ENCODE measurements around the gene ATP8B2. TPM values are rescaled to one million over a fixed set of nuclear protein-coding genes. Genes with fewer than 3 reads are reported as not detected.
"Not testable (repeated sequence)": the region's sequence is repeated elsewhere in the genome, so short reads cannot be mapped to it uniquely, and the experiment has no call there.

Gene ATP8B2
- total RNA-seq, 1 donor from 2014 or later: 105 TPM

DNA sequence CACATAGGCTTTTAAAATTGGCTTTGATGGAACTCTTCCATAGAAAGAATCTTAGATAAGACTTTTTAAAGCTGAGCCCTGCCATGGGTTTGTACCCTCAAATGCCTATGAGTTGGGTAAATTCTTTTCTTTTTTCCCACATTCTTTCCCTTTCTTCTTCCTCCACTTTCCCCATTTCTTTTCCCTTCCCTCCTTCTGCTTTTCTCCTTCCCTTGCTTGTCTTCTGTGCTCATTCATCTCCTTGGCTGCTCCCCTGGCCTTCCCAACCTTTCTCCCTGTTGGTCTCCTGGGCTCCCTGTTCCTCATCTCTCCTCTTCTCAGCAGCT lies 3.8 kb upstream of the ATP8B2 start:
- intact Hi-C loops (cut with micrococcal nuclease): not testable (repeated sequence)

DNA sequence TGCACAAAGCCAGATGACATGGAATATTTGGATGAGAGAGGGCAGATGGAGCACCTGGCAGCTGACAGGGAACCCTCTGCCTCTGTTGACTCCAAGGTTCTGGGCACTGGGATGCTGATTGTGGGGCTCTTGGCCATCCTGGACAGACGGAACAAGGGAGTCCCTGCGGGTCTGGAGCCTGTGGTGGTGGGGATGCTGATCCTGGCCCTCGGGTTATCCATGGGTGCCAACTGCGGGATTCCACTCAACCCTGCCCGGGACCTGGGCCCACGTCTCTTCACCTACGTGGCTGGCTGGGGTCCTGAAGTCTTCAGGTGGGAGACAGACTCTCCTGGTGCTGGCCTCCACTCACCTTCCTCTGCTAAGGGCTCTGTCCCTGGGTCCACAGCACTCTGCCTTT lies 1.8 kb upstream of the ATP8B2 start:
- intact Hi-C loops (cut with micrococcal nuclease): no loop called here

DNA sequence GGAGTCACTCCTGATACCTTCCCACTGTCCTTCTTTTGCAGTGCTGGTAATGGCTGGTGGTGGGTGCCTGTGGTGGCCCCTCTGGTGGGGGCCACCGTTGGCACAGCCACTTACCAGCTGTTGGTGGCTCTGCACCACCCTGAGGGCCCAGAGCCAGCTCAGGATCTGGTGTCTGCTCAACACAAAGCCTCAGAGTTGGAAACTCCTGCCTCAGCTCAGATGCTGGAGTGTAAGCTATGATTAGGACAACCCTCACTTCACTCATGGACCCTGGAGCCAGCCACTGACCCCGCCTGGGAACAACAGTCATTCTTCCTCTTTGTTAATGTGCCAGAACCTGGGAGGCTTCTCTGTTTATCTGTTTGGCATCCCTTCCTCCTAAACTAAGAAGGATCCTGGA lies 1.1 kb upstream of the ATP8B2 start:
- intact Hi-C loops (cut with micrococcal nuclease): loop anchor here (1.0 to 2.0 kb wide), 7 partner anchors 11 to 631 kb away; partner anchors contain the start of gene HAX1

DNA sequence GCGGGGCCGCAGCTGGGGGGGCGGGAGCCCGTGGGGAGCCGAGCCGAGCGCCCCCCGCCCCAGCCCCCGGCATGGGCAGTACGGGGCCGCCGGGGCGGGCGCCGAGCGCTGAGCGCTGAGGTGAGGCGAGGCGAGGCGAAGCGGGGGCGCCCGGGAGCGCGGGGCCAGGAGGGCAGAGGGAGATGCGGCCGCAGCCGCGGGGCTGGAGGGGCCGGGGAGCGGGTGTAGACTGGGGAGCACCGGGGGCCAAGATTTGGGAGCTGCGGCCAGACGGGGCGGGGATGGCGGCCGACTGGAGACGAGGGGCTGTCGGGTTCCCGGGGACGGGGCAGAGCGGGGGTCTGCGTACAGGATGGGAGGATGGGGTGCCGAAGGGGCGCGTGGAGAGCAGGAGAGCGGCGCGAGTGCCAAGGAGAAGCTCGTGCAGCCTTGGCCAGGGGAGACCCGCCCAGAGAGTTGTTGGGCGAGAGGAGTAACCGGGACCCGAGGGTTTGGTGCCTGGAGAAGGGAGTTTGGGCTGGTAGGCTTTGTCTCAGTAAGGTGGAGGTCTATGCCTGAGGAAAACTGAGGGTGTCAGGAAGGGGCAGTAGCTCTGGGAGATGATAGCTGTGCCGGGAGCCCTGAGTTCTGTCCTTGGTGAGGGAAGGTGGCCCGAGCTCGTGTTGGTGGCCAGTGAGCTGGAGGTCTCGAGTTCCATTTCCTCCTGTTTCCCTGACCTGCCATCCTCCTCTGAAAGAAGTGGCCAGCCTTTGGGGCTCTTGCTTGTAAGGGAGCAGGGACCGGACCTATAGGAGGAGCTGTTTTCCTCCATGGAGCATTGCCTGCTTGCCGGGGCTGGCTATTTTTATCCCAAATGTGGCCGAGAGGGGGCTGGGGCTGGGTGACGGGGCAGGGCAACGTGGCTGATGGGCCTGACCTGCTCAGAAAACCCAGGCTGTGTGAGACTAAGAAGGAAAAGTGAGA lies 539 bp downstream of the ATP8B2 start:
- intact Hi-C loops (cut with micrococcal nuclease): loop anchor here (1.0 to 5.0 kb wide), 9 partner anchors 61 to 756 kb away; partner anchors contain the start of genes GATAD2B, ILF2, JTB and UBAP2L

DNA sequence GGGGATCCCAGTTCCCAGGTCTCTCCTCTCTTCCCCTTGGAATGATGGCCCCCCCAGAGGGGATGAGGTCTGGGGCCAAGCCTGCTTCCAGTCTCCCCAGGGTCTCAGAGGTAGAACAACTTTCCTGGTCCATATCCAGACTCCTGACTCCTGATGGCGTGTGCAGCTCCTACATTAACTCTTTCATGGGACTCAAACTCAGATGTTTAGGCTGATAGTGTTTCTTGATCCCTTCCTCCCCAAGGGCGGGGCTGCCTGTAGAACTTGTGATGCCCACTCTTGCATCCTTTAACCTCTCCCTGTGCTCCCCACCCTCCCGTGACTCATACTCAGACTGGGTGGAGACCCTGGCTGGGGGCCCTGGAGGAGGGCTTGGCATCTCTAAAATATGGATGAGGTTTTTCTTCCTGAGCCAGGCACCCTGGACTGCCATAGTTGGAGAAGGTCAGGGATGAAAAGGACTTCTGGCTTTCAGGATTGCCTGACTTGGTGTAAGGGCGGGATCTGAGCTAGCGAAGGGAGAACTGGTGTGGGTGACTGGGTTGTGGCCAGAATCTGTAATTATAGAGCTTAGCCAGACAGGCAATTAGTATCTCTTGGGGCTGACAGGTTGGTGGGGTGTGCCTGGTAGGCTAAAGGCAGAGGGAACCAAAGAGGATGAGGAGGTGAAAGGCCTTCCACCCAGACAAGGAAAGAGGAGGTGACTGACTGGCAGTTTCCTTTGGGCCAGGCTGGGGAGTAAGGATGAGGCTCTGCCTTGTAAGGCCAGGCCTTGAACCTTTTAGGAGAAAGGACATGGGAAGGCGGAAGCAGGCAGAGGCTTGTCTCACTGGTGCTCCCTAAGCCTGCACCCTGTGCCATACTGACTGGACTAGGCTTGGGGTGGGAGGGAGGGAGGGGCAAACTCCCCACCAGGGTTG lies 1.5 kb downstream of the ATP8B2 start:
- intact Hi-C loops (cut with micrococcal nuclease): loop anchor here (5.0 kb wide), 5 partner anchors 60 to 755 kb away; partner anchors contain the start of genes GATAD2B, ILF2 and JTB

DNA sequence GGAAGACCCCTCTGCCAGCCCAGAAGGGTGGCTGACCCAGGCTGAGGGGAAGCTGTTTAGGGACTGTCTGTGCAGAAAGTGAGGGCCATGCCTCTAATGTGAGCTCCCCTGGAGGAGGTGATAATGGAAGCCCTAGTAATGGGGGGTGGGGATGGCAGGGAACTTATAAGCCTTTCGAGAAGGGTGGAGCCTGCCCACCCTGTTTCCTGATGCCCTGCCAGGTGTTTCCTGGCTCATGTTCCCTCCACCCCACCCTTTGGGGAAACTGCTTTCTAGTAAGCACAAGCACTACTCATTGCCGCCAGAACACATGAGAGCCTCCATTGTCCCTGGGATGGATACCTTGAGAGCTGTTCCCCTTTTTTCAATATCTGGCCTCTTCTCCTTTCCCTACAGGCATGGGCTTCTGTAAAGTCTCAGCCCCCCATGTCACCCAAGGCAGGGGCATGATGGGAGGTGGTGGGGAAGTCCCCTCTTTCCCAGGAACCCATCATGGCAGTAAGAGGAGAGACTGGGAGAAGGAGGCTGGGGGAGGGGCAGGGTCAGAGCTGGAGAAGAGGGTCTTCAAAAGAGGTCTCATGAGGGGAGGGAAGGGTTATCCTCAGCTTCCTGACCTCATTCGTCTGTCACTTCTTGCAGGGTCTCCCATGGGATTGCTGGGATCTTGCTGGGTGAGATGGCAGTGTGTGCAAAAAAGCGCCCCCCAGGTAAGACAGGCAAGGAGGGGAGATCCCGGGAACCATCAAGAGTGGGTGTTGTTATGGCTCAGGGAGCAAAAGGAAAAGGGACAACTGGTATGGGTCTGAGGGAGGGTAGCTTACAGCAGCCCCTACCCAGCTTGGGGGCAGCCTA lies 2.4 kb downstream of the ATP8B2 start:
- intact Hi-C loops (cut with micrococcal nuclease): loop anchor here (2.0 to 5.0 kb wide), 6 partner anchors 15 to 755 kb away; partner anchors contain the start of genes GATAD2B, ILF2 and JTB

DNA sequence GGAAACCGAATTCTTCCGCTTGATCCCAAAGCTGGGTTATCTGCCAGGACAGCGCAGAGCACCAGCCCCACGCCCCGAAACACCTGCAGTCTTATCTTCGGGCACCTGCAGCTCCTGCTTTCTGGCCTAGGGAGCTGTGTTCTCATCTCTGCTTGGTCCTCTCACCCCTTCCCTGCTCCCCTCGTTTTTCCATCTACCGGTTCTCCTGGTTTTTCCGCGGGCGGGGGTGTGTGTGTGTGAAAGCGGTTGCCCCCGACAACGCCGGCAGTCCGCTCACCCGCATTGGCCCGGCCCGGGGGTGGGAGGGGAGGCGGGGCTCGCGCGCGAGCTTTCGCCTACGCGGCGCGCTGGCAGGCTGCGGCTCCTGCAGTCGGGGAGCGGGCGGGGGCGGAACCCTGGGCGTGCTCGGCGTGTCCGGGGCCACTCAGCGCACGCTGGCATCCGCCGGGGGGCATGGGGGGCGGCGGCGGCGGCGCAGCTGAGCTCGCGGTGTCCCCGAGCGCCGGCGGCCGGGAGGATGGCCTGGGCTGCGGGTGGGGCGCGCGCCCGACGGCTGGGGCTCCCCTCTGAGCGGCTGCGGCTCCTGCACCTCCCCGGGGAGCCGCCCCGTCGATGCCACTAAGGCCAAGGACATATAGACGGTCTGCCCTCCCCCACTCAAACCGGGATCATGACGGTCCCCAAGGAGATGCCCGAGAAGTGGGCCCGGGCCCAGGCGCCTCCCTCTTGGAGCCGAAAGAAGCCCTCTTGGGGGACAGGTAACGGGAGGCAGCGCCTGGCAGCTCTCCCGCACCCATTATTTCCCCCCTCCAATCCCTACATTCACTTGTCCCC lies 3.2 kb downstream of the ATP8B2 start:
- intact Hi-C loops (cut with micrococcal nuclease): loop anchor here (2.0 to 5.0 kb wide), 6 partner anchors 14 to 754 kb away; partner anchors contain the start of genes GATAD2B, ILF2 and JTB

DNA sequence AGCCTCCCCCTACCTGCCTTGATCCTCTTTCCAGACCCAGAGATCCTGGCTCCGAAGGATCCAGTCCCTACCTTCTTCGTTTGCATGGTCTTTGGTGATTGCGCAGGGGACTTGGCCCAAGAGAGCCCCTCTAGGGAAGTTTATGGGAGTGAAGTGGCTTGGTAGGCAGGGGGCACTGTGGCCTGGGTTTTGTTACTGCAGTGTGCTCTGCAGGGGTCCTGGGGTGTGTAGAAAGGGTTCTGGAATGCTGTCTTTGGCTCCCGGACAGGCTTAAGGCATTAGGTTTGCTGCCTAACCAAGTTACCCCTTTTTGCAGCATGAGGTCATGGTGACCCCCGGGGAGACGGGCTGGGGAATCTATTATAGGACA lies 3.8 kb downstream of the ATP8B2 start:
- intact Hi-C loops (cut with micrococcal nuclease): loop anchor here (2.0 to 5.0 kb wide), 6 partner anchors 14 to 753 kb away; partner anchors contain the start of genes GATAD2B, ILF2 and JTB

DNA sequence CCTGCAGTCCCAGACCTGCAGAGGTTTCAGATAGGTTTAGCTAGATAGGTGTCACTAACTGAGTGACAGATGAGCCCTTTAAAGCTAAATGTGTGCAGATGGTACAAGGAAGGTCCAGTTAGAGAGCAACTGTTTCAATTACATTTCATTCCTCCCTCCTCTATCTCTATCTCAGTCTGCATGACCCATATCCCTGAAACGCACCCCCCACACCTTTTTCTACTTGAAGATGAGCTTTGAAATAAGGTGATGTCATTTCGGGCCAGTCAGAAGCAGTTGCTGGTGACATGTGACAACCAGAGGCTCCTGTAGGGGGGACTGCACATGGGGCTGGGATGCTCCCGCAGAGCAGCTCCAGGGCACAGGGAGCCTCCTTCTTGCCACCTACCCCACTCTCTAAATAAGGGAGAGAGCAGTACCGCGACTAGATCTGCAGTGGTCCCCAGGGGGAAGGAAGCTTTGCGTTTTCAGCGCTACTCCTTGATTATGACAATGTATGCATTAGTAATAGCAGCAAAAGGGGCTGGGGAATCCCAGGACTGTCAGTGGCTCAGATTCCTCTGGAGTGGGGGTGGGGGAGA lies 4.3 kb downstream of the ATP8B2 start:
- intact Hi-C loops (cut with micrococcal nuclease): loop anchor here (2.0 to 5.0 kb wide), 6 partner anchors 13 to 753 kb away; partner anchors contain the start of genes GATAD2B, ILF2 and JTB

DNA sequence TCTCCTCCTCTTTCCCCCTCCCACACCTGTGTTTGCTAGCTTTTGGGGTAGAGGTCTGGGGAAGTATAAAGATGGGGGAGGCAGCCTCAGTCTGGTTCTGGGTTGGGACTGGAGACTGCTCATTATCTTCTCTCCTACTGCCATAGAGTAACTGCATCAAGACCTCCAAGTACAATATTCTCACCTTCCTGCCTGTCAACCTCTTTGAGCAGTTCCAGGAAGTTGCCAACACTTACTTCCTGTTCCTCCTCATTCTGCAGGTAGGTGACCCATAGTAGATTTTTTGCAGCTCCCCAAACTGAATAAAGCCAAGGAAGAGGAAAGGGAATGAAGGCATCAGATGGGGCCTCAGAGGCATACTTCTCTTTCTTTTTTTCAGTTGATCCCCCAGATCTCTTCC lies 5.3 kb downstream of the ATP8B2 start:
- intact Hi-C loops (cut with micrococcal nuclease): no loop called here

DNA sequence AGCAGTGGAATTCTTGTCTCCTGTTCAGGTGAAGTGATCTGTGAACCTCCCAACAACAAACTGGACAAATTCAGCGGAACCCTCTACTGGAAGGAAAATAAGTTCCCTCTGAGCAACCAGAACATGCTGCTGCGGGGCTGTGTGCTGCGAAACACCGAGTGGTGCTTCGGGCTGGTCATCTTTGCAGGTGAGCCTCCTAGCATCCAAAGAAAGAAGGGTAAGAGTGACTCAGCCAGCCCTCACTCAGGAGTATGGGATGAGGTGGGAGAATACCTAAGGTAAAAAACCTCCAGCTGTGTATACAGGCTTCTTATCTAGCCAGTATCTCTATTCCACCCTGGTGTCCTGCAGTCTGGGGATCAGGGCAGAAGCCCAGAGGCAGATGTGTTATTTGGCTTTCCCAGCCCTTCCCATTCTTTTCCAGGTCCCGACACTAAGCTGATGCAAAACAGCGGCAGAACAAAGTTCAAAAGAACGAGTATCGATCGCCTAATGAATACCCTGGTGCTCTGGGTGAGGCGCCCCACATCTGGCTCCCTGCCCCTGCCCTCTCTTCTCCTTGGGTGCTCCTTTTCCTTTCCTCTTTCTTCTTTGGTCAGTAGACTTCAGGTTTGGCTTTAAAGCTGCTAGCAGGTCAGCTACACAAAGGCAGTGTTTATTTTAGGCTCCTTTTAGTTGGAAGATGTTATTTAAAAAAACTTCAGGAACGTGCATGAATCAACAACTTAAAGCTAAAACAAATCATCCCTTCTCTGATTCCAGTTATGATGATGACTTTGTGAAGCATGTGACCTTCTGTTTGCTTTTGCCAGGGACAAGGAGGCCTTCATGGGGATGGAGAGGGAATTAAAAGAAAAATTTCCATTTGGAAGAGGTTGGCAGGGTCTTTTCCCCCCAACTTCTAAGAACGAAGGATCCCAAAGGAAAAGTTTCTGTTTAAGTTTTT lies 9.0 kb downstream of the ATP8B2 start:
- intact Hi-C loops (cut with micrococcal nuclease): loop anchor here (1.0 to 5.0 kb wide), 7 partner anchors 9 to 148 kb away; partner anchors contain the start of genes HAX1 and UBAP2L

DNA sequence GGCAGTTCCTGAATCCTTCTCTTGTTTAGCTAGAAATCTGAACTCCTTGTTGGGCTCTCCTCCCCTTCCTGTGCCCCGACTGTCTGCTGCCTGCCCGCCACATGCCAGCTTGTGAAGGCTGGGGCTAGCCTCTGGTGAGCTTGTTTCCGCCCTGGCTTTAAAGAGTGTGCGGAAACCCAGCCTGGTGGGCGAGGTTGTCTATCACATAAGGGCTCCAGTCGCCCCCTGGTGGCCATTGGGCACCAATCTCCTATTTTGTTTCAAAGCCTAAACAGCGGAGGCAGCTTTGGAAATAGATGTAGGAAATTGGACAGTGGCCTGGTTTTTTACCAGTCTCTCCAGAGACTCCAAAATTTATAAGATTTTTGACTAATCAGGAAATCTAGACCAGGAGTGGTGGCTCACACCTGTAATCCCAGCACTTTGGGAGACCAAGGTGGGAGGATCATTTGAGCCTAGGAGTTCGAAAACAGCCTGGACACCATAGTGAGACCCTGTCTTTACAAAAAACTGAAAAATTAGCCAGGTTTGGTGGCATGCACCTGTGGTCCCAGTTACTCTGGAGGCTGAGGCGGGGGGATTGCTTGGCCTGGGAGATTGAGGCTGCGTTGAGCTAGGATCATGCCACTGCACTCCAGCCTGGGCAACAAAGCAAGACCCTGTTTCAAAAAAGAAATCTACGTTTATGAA lies 9.8 kb downstream of the ATP8B2 start:
- intact Hi-C loops (cut with micrococcal nuclease): loop anchor here (1.0 to 5.0 kb wide), 7 partner anchors 8 to 149 kb away; partner anchors contain the start of genes HAX1 and UBAP2L

DNA sequence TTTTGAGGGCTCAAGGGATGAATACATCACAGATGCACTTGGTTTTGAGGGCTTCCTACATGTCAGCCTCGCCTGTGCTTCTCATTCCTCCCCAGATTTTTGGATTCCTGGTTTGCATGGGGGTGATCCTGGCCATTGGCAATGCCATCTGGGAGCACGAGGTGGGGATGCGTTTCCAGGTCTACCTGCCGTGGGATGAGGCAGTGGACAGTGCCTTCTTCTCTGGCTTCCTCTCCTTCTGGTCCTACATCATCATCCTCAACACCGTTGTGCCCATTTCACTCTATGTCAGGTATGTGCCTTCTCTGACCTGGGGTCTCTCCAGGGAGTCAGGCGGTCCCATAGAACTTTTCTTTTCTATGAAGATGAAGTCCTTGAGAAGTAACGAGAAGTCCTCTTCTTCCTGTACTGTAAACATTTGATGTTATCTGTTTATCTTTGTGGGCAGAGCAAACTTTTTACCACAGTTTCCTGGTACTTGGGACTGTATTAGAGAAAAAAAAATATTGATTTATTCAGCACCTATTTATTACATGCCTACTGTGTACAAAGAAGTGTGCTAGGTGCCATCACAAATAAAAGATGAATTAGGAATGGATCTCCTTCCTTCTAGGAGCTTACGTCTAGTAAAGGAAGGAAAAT lies 12.0 kb downstream of the ATP8B2 start:
- intact Hi-C loops (cut with micrococcal nuclease): loop anchor here (5.0 kb wide), 1 partner anchor 140 kb away; no protein-coding TSS in a partner anchor

DNA sequence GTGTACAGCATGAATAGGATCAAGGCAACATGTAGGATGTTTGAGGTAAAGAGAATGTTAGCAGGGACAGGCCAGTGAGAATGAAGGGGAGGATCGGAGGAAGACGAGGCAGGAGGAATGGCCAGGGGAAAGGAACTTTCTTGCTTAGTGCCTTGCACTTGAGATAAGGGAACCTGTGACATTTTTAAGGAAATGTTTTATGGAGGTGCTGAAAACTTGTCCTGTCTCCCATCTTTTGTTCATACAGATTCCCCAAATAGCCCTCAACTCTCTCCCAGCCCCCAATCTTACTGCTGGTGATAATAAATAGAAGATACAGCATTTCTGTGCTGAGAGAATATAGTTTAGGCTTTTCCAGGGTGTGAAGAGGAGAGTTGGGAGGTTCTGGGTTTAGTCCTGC lies 13.6 kb downstream of the ATP8B2 start:
- intact Hi-C loops (cut with micrococcal nuclease): loop anchor here (5.0 kb wide), 1 partner anchor 138 kb away; no protein-coding TSS in a partner anchor

DNA sequence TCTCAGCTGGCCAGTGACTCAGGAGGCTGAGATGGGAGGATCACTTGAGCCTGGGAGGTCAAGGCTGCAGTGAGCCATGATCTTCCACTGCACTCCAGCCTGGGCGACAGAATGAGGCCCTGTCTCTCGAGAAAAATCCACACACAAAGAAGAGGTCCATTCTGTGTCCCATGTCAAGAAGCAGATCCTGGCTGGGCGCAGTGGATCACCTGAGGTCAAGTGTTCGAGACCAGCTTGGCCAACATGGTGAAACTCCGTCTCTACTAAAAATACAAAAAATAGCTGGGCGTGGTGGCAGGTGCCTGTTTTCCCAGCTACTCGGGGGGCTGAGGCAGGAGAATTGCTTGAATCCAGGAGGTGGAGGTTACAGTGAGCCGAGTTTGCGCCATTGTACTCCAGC lies 16.0 kb downstream of the ATP8B2 start:
- intact Hi-C loops (cut with micrococcal nuclease): not testable (repeated sequence)

DNA sequence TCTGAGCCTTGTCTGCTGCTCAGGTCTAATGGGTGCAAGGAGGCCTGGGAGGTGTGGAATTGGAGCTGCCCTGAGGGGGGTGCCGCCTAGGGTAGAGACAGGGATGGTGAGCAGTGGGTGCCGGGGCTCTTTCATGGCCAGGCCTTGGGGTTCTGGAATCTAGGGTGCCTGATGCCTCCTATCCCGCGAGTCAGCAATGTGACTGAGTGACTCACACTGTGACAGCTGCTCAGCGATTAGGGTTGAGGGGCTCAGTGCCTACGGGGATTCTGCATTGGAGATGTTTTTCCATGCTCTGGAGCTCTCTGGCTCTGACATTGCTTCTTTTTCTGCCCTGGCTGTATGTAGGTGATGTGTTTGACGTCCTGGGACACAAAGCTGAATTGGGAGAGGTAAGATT lies 16.8 kb downstream of the ATP8B2 start:
- intact Hi-C loops (cut with micrococcal nuclease): loop anchor here (2.0 kb wide), 2 partner anchors 13 to 69 kb away; partner anchors contain the start of gene HAX1
